ENCODE results near the gene PGAP2.
A peak's percentile ranks its signal among the peaks of the same experiment; 100 is the strongest.

The PGAP2 gene

GRCh38 chr11:3873712-3874349 is 65.5 kb downstream of the PGAP2 start:
- TF ChIP-seq, protein P1, sequence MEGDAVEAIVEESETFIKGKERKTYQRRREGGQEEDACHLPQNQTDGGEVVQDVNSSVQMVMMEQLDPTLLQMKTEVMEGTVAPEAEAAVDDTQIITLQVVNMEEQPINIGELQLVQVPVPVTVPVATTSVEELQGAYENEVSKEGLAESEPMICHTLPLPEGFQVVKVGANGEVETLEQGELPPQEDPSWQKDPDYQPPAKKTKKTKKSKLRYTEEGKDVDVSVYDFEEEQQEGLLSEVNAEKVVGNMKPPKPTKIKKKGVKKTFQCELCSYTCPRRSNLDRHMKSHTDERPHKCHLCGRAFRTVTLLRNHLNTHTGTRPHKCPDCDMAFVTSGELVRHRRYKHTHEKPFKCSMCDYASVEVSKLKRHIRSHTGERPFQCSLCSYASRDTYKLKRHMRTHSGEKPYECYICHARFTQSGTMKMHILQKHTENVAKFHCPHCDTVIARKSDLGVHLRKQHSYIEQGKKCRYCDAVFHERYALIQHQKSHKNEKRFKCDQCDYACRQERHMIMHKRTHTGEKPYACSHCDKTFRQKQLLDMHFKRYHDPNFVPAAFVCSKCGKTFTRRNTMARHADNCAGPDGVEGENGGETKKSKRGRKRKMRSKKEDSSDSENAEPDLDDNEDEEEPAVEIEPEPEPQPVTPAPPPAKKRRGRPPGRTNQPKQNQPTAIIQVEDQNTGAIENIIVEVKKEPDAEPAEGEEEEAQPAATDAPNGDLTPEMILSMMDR (IDR thresholded peaks at IDR 0.05): no peak
- peaks cover 36 to 74% of the 10 kb centered on the region in 2 experiments for H3K4me1 ChIP-seq (ENCODE audit: control insufficient read depth in 1 of 2, insufficient read depth in 1 of 2, low read depth in 1 of 2, low read length in 1 of 2)

More at GRCh38 chr11:3873712-3874349, 65.5 kb downstream of the PGAP2 start:
- Histone ChIP-seq H3K9me3 (no peaks in the 10 kb centered on the region), H3K27me3 (no peaks in the 10 kb centered on the region), H3K36me3 (no peaks in the 10 kb centered on the region), H3K4me3 (ENCODE audit: low read depth in 1 of 2, low read length in 1 of 2) (no peak overlapping the region), H3K27ac (peak overlapping the region; percentile 35)

Measured in neutrophil (primary cell).